ENCODE results near the gene SGK1.

SGK1 gene

GRCh38 chr6:134295953-134296553, 21.9 kb downstream of the SGK1 start:
- TF ChIP-seq CTCF (IDR thresholded peaks at IDR 0.05; ENCODE audit: low read depth, low read length), result no peak
- in situ Hi-C loops (cut with HindIII; ENCODE audit: low sequenced_read_pairs), result no loop called here
- peak; percentile 97 for DNase-seq (ENCODE audit: low read depth, low spot score)
- no peak overlapping the region for H3K4me3 ChIP-seq (ENCODE audit: low read depth, low read length)

GRCh38 chr6:134293659-134294161, 24.2 kb downstream of the SGK1 start:
- in situ Hi-C loops (cut with HindIII; ENCODE audit: low sequenced_read_pairs), result no loop called here
- no peak for DNase-seq (ENCODE audit: low read depth, low spot score)
- no peak overlapping the region for H3K4me3 ChIP-seq (ENCODE audit: low read depth, low read length)
- no peak for TF ChIP-seq CTCF (IDR thresholded peaks at IDR 0.05; ENCODE audit: low read depth, low read length)

GRCh38 chr6:134291156-134291555, 26.8 kb downstream of the SGK1 start:
- DNase-seq (ENCODE audit: low read depth, low spot score), result no peak
- no peak for TF ChIP-seq CTCF (IDR thresholded peaks at IDR 0.05; ENCODE audit: low read depth, low read length)
- no peak overlapping the region for H3K4me3 ChIP-seq (ENCODE audit: low read depth, low read length)
- in situ Hi-C loops (cut with HindIII; ENCODE audit: low sequenced_read_pairs), result no loop called here

GRCh38 chr6:134289204-134289575, 28.7 kb downstream of the SGK1 start:
- DNase-seq (ENCODE audit: low read depth, low spot score), result no peak
- H3K4me3 ChIP-seq (ENCODE audit: low read depth, low read length), result no peak overlapping the region
- no peak for TF ChIP-seq CTCF (IDR thresholded peaks at IDR 0.05; ENCODE audit: low read depth, low read length)
- in situ Hi-C loops (cut with HindIII; ENCODE audit: low sequenced_read_pairs), result no loop called here

- DNase-seq (ENCODE audit: low read depth, low spot score), result peak; percentile 91
- H3K4me3 ChIP-seq (ENCODE audit: low read depth, low read length), result no peak overlapping the region
- no peak for TF ChIP-seq CTCF (IDR thresholded peaks at IDR 0.05; ENCODE audit: low read depth, low read length)
- in situ Hi-C loops (cut with HindIII; ENCODE audit: low sequenced_read_pairs), result no loop called here
These were observed 29.2 kb downstream of the SGK1 start for GRCh38 chr6:134288538-134289203.

GRCh38 chr6:134287859-134288537, 29.9 kb downstream of the SGK1 start:
- no peak for TF ChIP-seq CTCF (IDR thresholded peaks at IDR 0.05; ENCODE audit: low read depth, low read length)
- no peak for DNase-seq (ENCODE audit: low read depth, low spot score)
- no peak overlapping the region for H3K4me3 ChIP-seq (ENCODE audit: low read depth, low read length)
- in situ Hi-C loops (cut with HindIII; ENCODE audit: low sequenced_read_pairs), result no loop called here
